Right lung (tissue), 5 donors: ENCODE results near the gene RAB11FIP3. TPM values are rescaled to one million over a fixed set of nuclear protein-coding genes. Genes with fewer than 3 reads are reported as not detected.
A peak's percentile ranks its signal among the peaks of the same experiment; 100 is the strongest.

Experiments
- DNase-seq, 2 donors: peaks; one replicate each; pipeline ENCODE4 v3.0.0-alpha.2; 2013
- polyA plus RNA-seq, 5 donors: library from polyadenylated mRNA; unstranded; fragments of 120-200 nt; gene quantifications; one replicate each; pipeline versions ENCODE4 v1.2.1 to v1.2.3, GENCODE V29; 2013; ENCODE audit warnings: inconsistent platforms in 1 of 5, low replicate concordance in 1 of 5; ENCODE audit not compliant: insufficient read length in 5 of 5, insufficient read depth in 1 of 5

RAB11FIP3 gene
- polyA plus RNA-seq, 5 donors = 42.7 to 56.7 (median 51.9) TPM

DNA sequence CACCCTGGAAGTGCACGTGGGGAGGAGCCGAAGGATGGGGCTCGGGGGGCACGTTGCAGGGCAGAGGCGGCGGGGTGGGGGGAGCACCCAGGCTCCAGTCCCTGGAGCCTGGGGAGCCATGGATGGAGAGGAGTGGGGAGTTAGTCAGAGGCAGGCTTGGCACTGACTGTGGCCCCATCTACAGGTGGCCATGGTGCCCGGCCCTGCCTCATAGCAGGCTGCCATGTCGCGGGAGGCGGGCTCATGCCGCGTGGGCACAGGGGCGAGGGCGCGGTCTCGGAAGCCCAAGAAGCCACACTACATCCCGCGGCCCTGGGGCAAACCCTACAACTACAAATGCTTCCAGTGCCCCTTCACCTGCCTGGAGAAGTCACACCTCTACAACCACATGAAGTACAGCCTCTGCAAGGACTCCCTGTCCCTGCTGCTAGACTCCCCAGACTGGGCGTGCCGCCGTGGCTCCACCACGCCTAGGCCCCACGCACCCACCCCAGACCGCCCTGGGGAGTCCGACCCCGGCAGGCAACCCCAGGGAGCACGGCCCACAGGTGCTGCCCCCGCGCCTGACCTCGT, 137.7 kb downstream of the RAB11FIP3 start:
- no peak for DNase-seq

DNA sequence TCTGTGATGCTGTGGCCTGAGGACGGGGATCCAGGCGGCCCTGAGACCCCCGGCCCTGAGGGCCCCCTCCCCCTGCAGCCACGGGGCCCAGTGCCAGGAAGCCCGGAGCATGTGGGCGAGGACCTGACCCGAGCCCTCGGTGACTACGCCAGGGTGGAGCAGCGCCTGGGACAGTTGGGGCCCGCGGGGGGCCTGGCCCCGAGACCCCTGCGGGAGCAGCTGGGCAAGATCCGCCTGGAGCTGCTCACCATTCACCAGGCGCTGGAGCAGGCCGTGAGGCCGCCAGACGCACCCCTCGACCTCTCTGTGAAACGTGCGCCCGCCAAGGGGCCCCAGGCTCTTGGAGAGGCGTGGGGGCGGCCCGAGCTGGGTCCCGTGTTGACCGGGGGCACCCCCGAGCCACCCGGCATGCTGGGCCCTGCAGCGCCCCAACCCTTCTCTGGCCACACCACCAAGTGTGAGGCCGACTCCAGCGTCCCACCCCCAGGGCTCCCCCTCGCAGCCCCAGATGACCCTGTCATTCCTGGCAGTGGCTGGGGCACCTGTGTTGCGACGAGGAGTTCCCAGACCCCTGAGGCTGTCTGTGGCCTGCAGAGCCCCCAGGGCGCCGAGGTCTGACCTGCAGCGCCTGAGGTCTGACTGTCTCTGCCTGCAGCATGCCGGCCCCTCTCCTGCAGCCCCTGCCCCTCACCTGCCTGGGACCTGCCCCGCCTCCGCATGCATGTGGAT, 139.4 kb downstream of the RAB11FIP3 start:
- no peak for DNase-seq

- no peak for DNase-seq
Measured at GRCh38 chr16:565419-566330, 140.2 kb downstream of the RAB11FIP3 start.

DNA sequence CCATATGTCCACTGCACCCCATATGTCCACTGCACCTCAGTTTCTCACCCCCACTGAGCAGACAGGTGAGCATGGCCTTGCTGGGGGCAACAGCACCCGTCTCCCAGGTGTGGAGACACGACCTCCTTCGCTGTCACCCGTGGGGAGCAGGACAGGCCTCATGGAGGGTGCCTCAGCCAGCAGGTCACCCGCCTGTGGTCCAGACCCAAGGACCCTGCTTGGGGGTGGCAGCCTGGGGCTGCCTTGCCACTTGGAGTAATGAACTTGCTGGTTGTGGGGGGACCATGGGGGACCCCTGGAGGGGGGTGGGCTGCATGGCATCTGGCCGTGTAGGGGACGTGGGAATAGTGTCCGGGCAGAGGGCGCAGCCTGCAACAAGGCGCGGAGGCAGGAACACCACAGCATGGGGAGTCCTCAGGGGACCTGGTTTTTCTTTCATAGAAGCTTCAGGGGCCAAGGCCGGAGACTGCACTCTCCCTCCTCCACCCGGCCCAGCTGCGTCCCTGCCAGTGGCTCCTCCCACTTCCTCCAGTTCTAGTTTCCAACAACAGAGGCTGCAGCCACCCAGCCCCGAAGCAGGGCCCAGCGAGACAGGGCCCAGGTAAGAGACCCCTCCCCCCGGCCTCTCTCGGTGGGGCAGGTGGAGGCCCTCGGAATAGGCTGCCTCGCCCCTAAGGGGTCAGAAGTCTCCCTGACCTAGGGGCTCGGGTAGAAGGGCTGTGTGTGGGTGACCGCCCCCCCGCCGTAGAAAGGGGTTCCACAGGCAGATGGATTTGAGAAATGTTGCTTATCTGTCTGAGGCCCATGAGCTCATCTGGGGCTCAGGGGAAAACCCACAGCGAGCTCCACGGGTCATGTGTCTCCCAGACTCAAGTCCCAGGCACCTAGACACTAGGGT, 141.3 kb downstream of the RAB11FIP3 start, which contains the start of gene NHLRC4:
TSS of gene NHLRC4 (plus strand) at position 531 of the 898 bp plus-strand sequence. CDS start 1,043 bp downstream, outside the sequence.
- DNase-seq = peak; percentile 60 to 61

GRCh38 chr16:567373-568256, 142.2 kb downstream of the RAB11FIP3 start:
- no peak for DNase-seq

DNA sequence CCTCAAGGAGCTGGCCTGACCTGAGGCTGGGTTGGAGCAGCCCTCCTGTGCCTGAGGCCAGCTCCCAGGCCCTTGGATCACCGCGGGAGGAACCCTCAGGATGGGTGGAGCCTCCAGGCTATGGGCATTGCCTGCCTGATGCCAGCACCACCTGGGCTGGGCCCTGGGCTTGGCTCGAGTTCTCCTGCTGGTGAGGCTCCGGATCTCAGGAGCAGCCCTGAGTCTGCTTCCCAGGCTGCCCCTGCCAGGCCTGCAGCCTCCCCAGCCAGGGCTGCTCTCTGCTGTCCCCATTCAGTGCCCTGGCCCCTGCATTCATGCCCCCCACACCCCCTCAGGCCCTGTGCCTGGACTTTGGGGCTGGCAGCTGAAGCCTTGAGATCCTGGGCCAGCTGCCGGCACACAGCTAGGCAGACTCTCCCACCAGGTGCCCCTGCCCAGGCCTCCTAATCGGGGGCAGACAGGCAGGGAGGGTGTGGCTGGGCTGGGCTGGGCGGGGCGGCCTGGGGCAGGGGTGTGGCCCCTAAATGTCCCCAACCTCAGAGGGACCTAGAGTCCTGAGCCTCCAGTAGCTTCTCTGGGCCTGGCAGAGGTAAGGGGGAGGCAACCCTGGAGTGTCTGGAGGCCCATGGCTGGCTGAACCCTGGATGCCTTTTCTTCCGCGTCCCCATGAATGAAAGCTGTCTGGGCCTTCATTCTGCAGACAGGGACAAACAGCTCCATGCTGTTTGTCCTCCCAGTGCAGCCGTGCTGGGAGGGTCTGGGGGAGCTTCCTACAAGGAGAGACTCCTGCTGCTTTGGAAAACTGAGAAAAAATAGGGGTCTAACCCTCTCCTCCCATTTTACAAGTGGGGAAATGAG, 143.2 kb downstream of the RAB11FIP3 start:
- no peak for DNase-seq

DNA sequence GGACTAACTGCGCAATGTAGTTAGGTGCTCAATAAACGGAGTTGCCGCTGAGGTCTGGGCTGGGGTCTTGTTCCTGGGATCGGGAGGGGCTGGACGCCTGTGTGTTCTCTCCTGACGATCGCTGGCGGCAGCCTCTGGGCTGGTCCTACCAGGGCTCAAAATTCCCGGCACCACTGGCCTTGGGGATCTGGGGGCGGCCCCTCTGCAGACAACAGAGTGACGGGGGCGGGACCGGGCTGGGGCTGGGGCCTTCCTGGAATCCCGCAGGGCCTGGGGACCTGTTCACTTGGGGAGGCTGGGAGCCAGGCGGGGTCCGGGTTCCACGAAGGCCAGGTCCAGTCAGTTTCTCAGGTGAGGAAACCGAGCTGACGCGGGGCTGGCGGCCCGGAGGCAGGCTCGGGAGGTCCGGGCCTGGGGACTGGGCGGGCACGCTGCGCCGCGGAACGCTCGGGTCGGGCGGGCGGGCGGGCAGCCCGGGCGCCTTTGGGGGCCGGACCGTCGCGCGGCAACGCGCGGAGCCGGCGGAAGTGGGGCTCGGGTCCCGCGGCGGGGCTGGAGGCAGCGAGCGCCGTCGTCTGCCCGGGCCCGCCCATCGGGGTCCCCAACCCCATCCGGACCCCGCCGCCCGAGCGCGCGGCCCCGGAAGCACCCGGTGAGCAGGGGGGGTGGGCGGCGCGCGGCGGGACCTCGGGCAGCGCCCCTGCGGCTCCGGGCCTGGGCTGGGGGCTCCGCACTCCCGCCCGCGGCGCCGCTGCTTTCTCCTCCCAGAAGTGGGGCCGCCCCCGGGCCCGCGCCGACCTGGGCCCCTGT, 144.2 kb downstream of the RAB11FIP3 start, which contains the start of gene PIGQ:
TSS of gene PIGQ (plus strand) at position 524 of the 810 bp plus-strand sequence. CDS start 4,107 bp downstream, outside the sequence.
- DNase-seq = peak; percentile 45 to 76

Other genes starting within 250 kb of the RAB11FIP3 start
- gene HBA1, start 249.0 kb upstream of the RAB11FIP3 start, polyA plus RNA-seq = 1,000 to 10,000 TPM in 4 of 5 donors, 100 to 1,000 TPM in 1; 605 to 2,429 (median 1,859) TPM
- 1 to 10 TPM in 3 of 5 donors, under 1 TPM in 2; 0.36 to 1.9 (median 1.1) TPM for gene HBQ1, start 245.2 kb upstream of the RAB11FIP3 start, polyA plus RNA-seq
- 100 to 1,000 TPM; 121 to 164 (median 135) TPM for gene LUC7L, start 196.2 kb upstream of the RAB11FIP3 start, polyA plus RNA-seq
- 10 to 100 TPM; 43.7 to 60.7 (median 49.0) TPM for gene FAM234A, start 190.8 kb upstream of the RAB11FIP3 start, polyA plus RNA-seq
- gene RGS11, start 149.7 kb upstream of the RAB11FIP3 start, polyA plus RNA-seq = 1 to 10 TPM; 2.0 to 5.4 (median 4.8) TPM
- 1 to 10 TPM in 2 of 5 donors, under 1 TPM in 3; 0.33 to 2.4 (median 0.69) TPM for gene ARHGDIG, start 145.1 kb upstream of the RAB11FIP3 start, polyA plus RNA-seq
- under 1 TPM; 0.25 to 0.99 (median 0.49) TPM for gene PDIA2, start 142.5 kb upstream of the RAB11FIP3 start, polyA plus RNA-seq
- gene AXIN1, start 72.9 kb upstream of the RAB11FIP3 start, polyA plus RNA-seq = 10 to 100 TPM; 12.0 to 23.1 (median 17.7) TPM
- gene MRPL28, start 55.1 kb upstream of the RAB11FIP3 start, polyA plus RNA-seq = 10 to 100 TPM; 44.1 to 67.7 (median 48.7) TPM
- gene PGAP6, start 43.7 kb upstream of the RAB11FIP3 start, polyA plus RNA-seq = 10 to 100 TPM; 32.5 to 52.5 (median 37.7) TPM
- 100 to 1,000 TPM; 155 to 247 (median 168) TPM for gene NME4, start 28.4 kb upstream of the RAB11FIP3 start, polyA plus RNA-seq
- gene DECR2, start 23.8 kb upstream of the RAB11FIP3 start, polyA plus RNA-seq = 10 to 100 TPM in 3 of 5 donors, 1 to 10 TPM in 2; 7.9 to 27.0 (median 14.4) TPM
- gene CAPN15, start 102.1 kb downstream of the RAB11FIP3 start, polyA plus RNA-seq = 10 to 100 TPM; 13.0 to 39.5 (median 20.8) TPM
- gene PRR35, start 134.7 kb downstream of the RAB11FIP3 start, polyA plus RNA-seq = under 1 TPM in 1 of 5 donors, not detected in 4; 0.07 TPM
- gene NHLRC4, start 141.4 kb downstream of the RAB11FIP3 start, polyA plus RNA-seq = 1 to 10 TPM; 1.5 to 4.9 (median 2.9) TPM
- 10 to 100 TPM; 28.8 to 48.1 (median 35.6) TPM for gene PIGQ, start 144.3 kb downstream of the RAB11FIP3 start, polyA plus RNA-seq
- 10 to 100 TPM; 15.3 to 33.7 (median 22.9) TPM for gene RAB40C, start 164.4 kb downstream of the RAB11FIP3 start, polyA plus RNA-seq
- gene WFIKKN1, start 205.3 kb downstream of the RAB11FIP3 start, polyA plus RNA-seq = 1 to 10 TPM in 1 of 5 donors, under 1 TPM in 4; 0.20 to 1.2 (median 0.36) TPM
- 10 to 100 TPM; 37.9 to 74.1 (median 49.3) TPM for gene METTL26, start 210.7 kb downstream of the RAB11FIP3 start, polyA plus RNA-seq
- 10 to 100 TPM in 3 of 5 donors, 1 to 10 TPM in 2; 6.0 to 16.9 (median 10.4) TPM for gene MCRIP2, start 216.2 kb downstream of the RAB11FIP3 start, polyA plus RNA-seq
- 10 to 100 TPM; 31.5 to 52.8 (median 39.5) TPM for gene WDR90, start 223.7 kb downstream of the RAB11FIP3 start, polyA plus RNA-seq
- 100 to 1,000 TPM in 1 of 5 donors, 10 to 100 TPM in 4; 47.5 to 119 (median 70.3) TPM for gene RHOT2, start 242.5 kb downstream of the RAB11FIP3 start, polyA plus RNA-seq